ENCODE results near the gene HBM.
"Not testable (repeated sequence)": the region's sequence is repeated elsewhere in the genome, so short reads cannot be mapped to it uniquely, and the experiment has no call there.

HBM gene

GRCh38 chr16:203246-203645 lies 37.5 kb downstream of the HBM start:
- no peak overlapping the region for H3K4me3 ChIP-seq (ENCODE audit: low read depth, low read length)
- TF ChIP-seq CTCF (IDR thresholded peaks at IDR 0.05; ENCODE audit: low read depth, low read length): no peak

GRCh38 chr16:204046-204445 lies 38.3 kb downstream of the HBM start:
- H3K4me3 ChIP-seq (ENCODE audit: low read depth, low read length): not testable (repeated sequence)

- H3K4me3 ChIP-seq (ENCODE audit: low read depth, low read length): not testable (repeated sequence)
Observed at GRCh38 chr16:209359-209758, 43.6 kb downstream of the HBM start.

- not testable (repeated sequence) for H3K4me3 ChIP-seq (ENCODE audit: low read depth, low read length)
Observed at GRCh38 chr16:211631-212180, 45.9 kb downstream of the HBM start.

- no peak overlapping the region for H3K4me3 ChIP-seq (ENCODE audit: low read depth, low read length)
- no peak for TF ChIP-seq CTCF (IDR thresholded peaks at IDR 0.05; ENCODE audit: low read depth, low read length)
Observed at GRCh38 chr16:212999-213398, 47.2 kb downstream of the HBM start.

Measured in WI38 (cell line).